Sigmoid colon (tissue), 7 donors: ENCODE measurements around the gene CDC20. TPM values are rescaled to one million over a fixed set of nuclear protein-coding genes. Genes with fewer than 3 reads are reported as not detected.

Experiments
- DNase-seq: peaks from one replicate; pipeline ENCODE4 v3.0.0-alpha.2; 2019
- H3K27ac ChIP-seq, 4 donors: fragments of 200-600 bp; sonication (generic); one replicate each; pipeline ENCODE4 v1.5.1; 2016 to 2019; ENCODE audit warnings: mild to moderate bottlenecking in 1 of 4
- H3K27me3 ChIP-seq, 3 donors: fragments of 200-600 bp; sonication (generic); one replicate each; pipeline ENCODE4 v1.5.1; 2019; ENCODE audit warnings: mild to moderate bottlenecking in 1 of 3
- H3K36me3 ChIP-seq, 4 donors: fragments of 200-600 bp; sonication (generic); one replicate each; pipeline ENCODE4 v1.5.1; 2016 to 2019
- H3K4me1 ChIP-seq, 4 donors: fragments of 200-600 bp; sonication (generic); one replicate each; pipeline ENCODE4 v1.5.1; 2017 to 2019
- H3K4me3 ChIP-seq, 4 donors: fragments of 200-600 bp; sonication (generic); one replicate each; pipeline ENCODE4 v1.5.1; 2017 to 2019; ENCODE audit warnings: mild to moderate bottlenecking in 2 of 4, moderate library complexity in 1 of 4
- H3K9me3 ChIP-seq, 4 donors: fragments of 200-600 bp in 3 of 4; sonication (generic) in 3 of 4; one replicate each; pipeline versions ENCODE4 v1.5.1 to v1.6.1; 2013 to 2019
- EP300 ChIP-seq, 4 donors: sonication (generic); formaldehyde crosslinking; IDR thresholded peaks; one replicate each; pipeline ENCODE4 v1.6.1; 2017; ENCODE audit warnings: antibody characterized with exemption in 4 of 4
- POLR2A ChIP-seq, 2 donors: fragments of 450-650 bp; IDR thresholded peaks; one replicate each; pipeline ENCODE4 v1.6.1; 2016; ENCODE audit warnings: antibody characterized with exemption in 2 of 2, mild to moderate bottlenecking in 2 of 2, moderate library complexity in 2 of 2
- POLR2AphosphoS5 ChIP-seq, 4 donors: sonication (generic); formaldehyde crosslinking; IDR thresholded peaks; one replicate each; pipeline ENCODE4 v1.6.1; 2017; ENCODE audit warnings: antibody characterized with exemption in 4 of 4
- WGBS, 2 donors: extraction: QIAGEN DNeasy Blood & Tissue Kit; methylation state at CpG; one replicate each; pipeline ENCODE4 v1.1.7; 2013; 5-methylcytosine and 5-hydroxymethylcytosine counted together
- intact Hi-C: fragments of 100-400 bp; cut with DNase I; formaldehyde crosslinking; loops from one replicate; pipeline ENCODE4 v1.15.1; 2023
- polyA plus RNA-seq, 3 donors: library from polyadenylated mRNA; stranded (reverse); fragments of 200-250 nt; gene quantifications; one replicate each; pipeline ENCODE4 v1.2.3, GENCODE V29; 2013
- total RNA-seq, 4 donors: library from RNA; depleted of rRNA; stranded (reverse); fragments of >200 nt; gene quantifications; one replicate each; pipeline ENCODE4 v1.1.0, GENCODE V29; 2016
- TF ChIP-seq, protein P1 (sequence below), 4 experiments: fragments of 450-650 bp in 3 of 4; fragments of 200-600 bp in 1 of 4; IDR thresholded peaks; one replicate each; pipeline ENCODE4 v1.5.1; 2016 to 2019; ENCODE audit warnings: antibody characterized with exemption in 4 of 4, mild to moderate bottlenecking in 3 of 4, moderate library complexity in 2 of 4
- donor health status: healthy with polysubstance abuse.
- donor health status: Bipolar disorder and iron deficiency.
- donor health status: healthy.

The CDC20 gene
- total and polyA plus RNA-seq, 7 donors, result 0.66 to 65.7 (median 3.4) TPM

DNA sequence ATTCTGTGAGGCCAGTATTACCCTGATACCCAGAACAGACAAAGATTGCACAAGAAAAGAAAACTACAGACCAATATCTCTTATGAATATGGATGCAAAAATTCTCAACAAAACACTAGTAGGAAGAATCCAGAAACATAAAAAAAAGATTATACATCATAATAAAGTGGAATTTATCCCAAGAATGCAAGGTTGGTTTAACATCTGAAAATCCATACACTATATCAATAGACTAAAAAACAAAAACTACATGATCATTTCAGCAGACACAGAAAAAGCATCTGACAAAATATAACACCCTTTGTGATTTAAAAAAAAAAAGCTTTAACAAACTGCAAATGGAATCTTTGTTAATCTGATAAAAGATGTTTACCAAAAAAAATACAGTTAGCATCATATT, 33.4 kb upstream of the CDC20 start:
- no peak for DNase-seq
- no peaks in the 10 kb centered on the region for H3K36me3 ChIP-seq
- intact Hi-C loops, result no loop called here
- no peaks in the 10 kb centered on the region for H3K4me1 ChIP-seq
- H3K27ac ChIP-seq, result no peak overlapping the region
- TF ChIP-seq EP300 (IDR thresholded peaks at IDR 0.05) (no peak), POLR2A (IDR thresholded peaks at IDR 0.05) (no peak), POLR2AphosphoS5 (IDR thresholded peaks at IDR 0.05) (no peak)
- TF ChIP-seq, protein P1, sequence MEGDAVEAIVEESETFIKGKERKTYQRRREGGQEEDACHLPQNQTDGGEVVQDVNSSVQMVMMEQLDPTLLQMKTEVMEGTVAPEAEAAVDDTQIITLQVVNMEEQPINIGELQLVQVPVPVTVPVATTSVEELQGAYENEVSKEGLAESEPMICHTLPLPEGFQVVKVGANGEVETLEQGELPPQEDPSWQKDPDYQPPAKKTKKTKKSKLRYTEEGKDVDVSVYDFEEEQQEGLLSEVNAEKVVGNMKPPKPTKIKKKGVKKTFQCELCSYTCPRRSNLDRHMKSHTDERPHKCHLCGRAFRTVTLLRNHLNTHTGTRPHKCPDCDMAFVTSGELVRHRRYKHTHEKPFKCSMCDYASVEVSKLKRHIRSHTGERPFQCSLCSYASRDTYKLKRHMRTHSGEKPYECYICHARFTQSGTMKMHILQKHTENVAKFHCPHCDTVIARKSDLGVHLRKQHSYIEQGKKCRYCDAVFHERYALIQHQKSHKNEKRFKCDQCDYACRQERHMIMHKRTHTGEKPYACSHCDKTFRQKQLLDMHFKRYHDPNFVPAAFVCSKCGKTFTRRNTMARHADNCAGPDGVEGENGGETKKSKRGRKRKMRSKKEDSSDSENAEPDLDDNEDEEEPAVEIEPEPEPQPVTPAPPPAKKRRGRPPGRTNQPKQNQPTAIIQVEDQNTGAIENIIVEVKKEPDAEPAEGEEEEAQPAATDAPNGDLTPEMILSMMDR (IDR thresholded peaks at IDR 0.05), result no peak
- H3K27me3 ChIP-seq, result no peaks in the 10 kb centered on the region
- peaks cover 0 to 3% (median 0%) of the 10 kb centered on the region in 4 donors for H3K9me3 ChIP-seq
- H3K4me3 ChIP-seq, result no peak overlapping the region

DNA sequence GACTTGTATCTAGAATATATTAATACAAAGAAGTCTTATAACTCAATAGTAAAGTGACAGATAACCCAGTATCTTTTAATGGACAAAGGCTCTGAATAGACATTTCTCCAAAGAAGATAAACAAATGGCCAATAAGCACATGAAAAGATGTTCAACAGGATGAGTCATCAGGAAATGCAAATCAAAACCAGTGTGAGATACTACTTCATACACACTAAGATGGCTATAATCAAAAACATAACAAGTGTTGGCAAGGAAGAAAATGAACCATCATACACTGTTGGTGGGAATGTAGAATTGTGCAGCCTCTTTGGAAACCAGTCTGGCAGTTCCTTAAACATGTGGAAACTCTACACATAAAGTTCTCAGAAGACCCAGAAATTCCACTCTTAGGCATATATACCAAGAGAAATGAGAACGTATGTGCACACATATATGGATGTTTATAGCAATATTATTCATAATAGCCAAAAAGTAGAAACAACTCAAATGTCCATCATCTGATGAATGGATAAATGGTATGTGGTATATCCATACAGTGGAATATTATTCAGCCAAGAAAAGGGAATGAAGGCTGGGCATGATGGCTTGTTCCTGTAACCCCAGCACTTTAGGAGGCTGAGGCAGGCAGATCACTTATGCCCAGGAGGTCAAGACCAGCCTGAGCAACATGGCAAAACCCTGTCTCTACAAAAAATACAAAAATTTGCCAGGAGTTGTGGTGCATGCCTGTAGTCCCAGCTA, 31.1 kb upstream of the CDC20 start:
- H3K4me1 ChIP-seq, result no peaks in the 10 kb centered on the region
- intact Hi-C loops, result no loop called here
- no peak for DNase-seq
- TF ChIP-seq POLR2A (IDR thresholded peaks at IDR 0.05) (no peak), POLR2AphosphoS5 (IDR thresholded peaks at IDR 0.05) (no peak), EP300 (IDR thresholded peaks at IDR 0.05) (no peak)
- TF ChIP-seq, protein P1 (IDR thresholded peaks at IDR 0.05), result no peak
- H3K9me3 ChIP-seq, result peaks cover 0 to 3% (median 0%) of the 10 kb centered on the region in 4 donors
- 97 to 99% methylated on average over 1 of the region's 1 CpG for WGBS, 2 donors
- H3K36me3 ChIP-seq, result no peaks in the 10 kb centered on the region
- H3K27ac ChIP-seq, result no peak overlapping the region
- H3K27me3 ChIP-seq, result no peaks in the 10 kb centered on the region
- no peak overlapping the region for H3K4me3 ChIP-seq

DNA sequence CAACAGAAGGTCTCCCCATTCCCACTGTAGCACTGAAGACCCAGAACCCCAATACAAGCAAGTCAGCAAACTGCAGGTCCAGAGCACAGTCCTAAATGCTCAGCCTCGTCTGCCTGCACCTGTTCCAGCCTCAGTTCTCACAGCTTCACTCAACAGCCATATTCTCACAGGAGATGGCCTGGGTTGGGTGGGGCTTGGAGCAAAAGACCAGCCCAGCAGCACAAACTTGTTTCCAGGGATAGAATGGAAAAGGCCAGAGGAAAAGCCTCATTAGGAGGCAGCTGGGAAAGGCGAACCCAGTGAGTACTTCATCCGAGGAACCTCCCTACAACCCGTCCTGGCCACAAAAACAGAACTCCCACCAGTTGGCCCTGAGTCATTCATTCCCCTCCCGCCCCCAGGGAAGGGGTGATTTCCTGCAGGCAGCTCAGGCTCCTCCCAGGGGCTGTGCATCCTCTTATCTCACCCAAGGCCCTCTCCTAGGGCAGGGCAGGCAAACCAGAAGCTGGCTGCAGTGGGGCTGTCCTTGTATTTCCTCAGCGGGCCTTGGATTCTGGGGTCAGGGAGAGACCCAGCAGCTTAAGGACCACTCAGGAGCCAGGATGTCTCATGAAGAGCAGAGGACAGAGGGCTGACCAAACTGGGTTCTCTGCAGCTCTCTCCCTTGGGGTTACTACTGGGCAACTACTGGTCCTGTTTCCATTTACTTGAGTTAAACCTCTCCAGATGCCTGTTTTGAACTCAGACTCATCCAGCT, 28.6 kb upstream of the CDC20 start:
- TF ChIP-seq, protein P1 (IDR thresholded peaks at IDR 0.05), result no peak
- TF ChIP-seq POLR2AphosphoS5 (IDR thresholded peaks at IDR 0.05), result no peak
- no peak for TF ChIP-seq EP300 (IDR thresholded peaks at IDR 0.05)
- TF ChIP-seq POLR2A (IDR thresholded peaks at IDR 0.05), result no peak
- H3K4me3 ChIP-seq, result no peak overlapping the region
- peak; percentile 58 for DNase-seq
- 35 to 54% methylated on average over 6 of the region's 6 CpGs for WGBS, 2 donors
- H3K36me3 ChIP-seq, result no peaks in the 10 kb centered on the region
- no peaks in the 10 kb centered on the region for H3K27me3 ChIP-seq
- intact Hi-C loops, result no loop called here
- H3K4me1 ChIP-seq, result no peaks in the 10 kb centered on the region
- H3K27ac ChIP-seq, result no peak overlapping the region
- peaks cover 0 to 3% (median 0%) of the 10 kb centered on the region in 4 donors for H3K9me3 ChIP-seq

DNA sequence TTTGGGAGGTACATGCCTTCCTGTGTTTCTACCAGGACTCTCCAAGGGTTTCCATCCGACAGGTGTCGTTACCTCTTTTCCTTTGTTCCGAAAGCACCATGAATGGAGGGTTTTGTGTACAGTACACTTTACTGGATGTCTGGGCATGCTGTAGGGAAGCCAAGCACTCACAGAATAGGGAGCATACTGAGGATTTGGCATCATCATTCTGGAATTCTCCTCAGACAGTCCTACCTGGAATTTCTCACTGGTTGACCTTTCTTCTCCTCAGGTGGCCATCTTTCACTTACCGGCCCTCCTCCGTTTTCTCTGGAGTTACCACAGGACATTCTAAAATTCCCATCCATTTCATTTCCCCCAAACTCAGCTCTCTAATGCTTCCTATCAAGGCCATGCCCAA, 27.1 kb upstream of the CDC20 start:
- H3K4me1 ChIP-seq, result no peaks in the 10 kb centered on the region
- no peak overlapping the region for H3K27ac ChIP-seq
- intact Hi-C loops, result no loop called here
- no peak for DNase-seq
- no peak for TF ChIP-seq POLR2AphosphoS5 (IDR thresholded peaks at IDR 0.05)
- no peak for TF ChIP-seq EP300 (IDR thresholded peaks at IDR 0.05)
- TF ChIP-seq, protein P1 (IDR thresholded peaks at IDR 0.05), result no peak
- no peak for TF ChIP-seq POLR2A (IDR thresholded peaks at IDR 0.05)
- H3K9me3 ChIP-seq, result peaks cover 0 to 3% (median 0%) of the 10 kb centered on the region in 4 donors
- no peaks in the 10 kb centered on the region for H3K27me3 ChIP-seq
- 95 to 98% methylated on average over 5 of the region's 5 CpGs for WGBS, 2 donors
- H3K36me3 ChIP-seq, result no peaks in the 10 kb centered on the region
- H3K4me3 ChIP-seq, result no peak overlapping the region
